HG03280 (cell line): Measurements from ENCODE around the gene CDH4.

Experiments
- ATAC-seq: cut with Tn5 transposase; IDR thresholded peaks from one replicate; pipeline ENCODE4 v1.9.1; 2021; ENCODE audit warnings: mild to moderate bottlenecking, moderate library complexity; ENCODE audit not compliant: unreplicated experiment

CDH4 gene

GRCh38 chr20:61640131-61640870, 388.2 kb downstream of the CDH4 start:
- no peak for ATAC-seq

- no peak for ATAC-seq
These were observed 388.8 kb downstream of the CDH4 start for GRCh38 chr20:61640871-61641245.

GRCh38 chr20:61643656-61644377, 391.8 kb downstream of the CDH4 start:
- no peak for ATAC-seq

DNA sequence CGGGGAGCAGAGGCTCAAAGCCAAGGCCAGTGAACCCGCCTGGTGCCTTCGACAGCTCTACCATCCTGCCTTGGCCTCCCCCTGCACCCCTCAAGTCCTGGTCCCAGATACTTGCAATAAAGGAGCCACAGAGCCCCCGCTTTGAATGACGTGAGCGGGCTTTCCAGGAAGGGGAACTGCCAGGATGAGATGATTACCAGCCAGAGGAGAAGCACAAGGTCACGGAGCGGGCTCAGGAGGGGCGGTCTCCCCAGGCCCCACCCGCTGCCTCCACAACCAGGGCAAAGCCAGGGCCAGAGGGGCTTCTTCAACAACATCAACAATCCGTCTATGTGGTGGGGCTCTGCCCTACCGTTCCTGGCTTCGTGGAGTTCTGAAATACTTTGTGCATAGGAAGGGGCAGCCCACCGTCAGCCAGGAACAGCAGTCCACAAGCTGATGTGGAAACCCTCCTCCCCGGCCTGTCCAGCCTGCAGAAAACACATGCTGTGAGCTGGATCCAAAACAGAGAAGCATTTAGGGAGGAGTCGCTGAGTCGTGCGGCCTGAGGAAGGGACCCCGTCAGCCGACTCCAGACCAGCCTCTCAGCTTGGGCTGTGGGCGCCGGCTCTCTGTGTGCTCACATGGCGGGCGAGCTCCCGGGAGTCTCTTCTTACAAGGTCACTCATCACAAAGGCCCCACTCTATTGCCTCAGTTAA, 392.5 kb downstream of the CDH4 start:
- ATAC-seq = no peak

DNA sequence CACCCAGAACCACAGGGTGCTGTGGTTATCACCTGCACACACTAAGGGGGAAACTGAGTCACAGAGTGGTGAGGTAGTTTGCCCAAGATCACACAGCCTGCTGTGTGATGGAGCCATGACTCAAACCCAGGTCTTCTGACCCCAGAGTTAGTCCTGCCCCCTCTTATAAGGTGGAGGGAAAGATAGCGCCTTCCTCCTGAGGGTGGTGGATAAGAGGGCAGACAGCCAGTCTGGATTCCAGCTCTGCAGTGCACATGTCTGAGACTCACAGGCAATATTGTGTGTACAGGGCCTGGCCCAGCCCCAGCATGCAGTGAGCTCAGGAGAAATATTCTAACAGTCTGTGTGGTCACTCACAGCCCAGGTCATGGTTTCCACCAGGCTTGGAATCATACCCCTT, 393.7 kb downstream of the CDH4 start:
- no peak for ATAC-seq

- no peak for ATAC-seq
These were observed 394.4 kb downstream of the CDH4 start for GRCh38 chr20:61646453-61646852.

DNA sequence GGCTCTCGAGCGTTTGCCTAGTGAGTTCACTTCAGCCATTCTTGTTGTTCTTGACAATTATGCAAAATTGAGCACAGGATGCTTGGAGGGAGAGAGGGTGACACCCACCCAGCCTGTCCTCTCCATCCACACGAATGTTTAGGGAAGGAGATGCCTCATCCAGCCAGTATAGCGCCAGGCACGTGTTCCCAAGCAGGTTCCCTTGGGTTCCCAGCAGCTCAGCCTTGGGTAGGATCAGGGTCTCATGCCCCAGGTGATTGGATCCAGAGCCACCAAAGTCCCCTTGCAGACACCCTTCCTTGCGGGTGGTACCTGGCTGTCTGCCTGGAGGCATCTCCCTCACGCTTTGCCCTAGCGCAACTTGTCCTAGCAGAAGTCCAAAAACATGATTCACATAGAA, 394.9 kb downstream of the CDH4 start:
- ATAC-seq = no peak

GRCh38 chr20:61647702-61648101, 395.6 kb downstream of the CDH4 start:
- no peak for ATAC-seq

DNA sequence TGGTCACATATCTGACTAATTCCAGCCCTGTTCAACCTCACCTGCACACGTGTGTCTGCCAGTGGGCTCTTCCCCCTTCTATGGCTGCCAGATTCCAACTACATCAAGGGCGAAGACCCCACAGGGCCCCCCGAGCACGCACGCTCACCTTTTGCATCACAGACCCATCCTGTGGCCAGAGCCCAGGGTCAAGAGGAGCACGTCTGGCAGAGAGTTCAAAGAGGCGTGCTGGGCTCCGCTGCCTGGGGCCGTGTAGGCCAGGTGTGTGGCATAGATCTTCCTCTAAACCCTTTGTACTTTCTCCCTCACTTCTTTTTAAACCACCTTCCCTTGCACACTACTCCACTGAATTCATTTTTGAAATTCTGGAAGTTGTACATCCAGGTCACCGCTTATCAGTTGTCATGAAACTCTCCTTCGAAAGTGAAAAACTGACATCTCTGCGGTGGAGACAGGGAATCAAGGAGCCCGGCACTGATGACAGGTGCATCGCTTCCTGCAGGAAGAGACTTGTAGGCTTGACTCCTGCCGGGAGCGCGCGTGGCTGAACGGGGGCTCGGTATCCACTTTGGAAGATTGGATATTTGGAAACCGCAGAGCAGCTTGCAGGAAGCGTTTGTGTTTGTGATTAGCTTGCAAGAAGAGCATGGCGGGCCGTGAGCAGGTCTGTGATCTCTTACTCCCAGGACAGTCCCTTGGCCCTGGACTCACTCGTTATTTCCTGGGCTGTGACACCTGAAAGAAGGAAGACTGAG, 397.2 kb downstream of the CDH4 start:
- ATAC-seq = no peak

GRCh38 chr20:61649860-61650162, 397.8 kb downstream of the CDH4 start:
- ATAC-seq = no peak

GRCh38 chr20:61650912-61651733, 399.1 kb downstream of the CDH4 start:
- no peak for ATAC-seq

- ATAC-seq = no peak
These were observed 400.1 kb downstream of the CDH4 start for GRCh38 chr20:61652146-61652545.

DNA sequence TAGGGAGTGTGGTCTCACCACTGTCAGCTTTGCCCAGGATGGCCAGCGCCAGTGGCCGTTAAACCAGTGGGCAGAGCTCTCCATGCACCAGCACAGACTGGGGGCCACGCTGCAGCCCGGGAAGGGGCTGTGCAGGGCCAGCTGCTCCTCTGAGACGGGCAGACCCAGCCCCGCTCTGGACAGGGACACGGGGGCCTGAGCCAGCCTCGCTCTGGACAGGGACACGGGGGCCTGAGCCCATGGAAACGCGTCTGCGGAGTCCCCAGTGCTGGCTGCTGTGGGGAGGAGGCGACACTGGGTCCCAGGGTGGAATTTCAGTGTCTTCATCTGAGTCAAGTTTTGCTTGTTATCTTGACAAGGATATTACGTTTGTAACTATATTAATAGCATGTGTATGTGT, 402.7 kb downstream of the CDH4 start:
- ATAC-seq = no peak

DNA sequence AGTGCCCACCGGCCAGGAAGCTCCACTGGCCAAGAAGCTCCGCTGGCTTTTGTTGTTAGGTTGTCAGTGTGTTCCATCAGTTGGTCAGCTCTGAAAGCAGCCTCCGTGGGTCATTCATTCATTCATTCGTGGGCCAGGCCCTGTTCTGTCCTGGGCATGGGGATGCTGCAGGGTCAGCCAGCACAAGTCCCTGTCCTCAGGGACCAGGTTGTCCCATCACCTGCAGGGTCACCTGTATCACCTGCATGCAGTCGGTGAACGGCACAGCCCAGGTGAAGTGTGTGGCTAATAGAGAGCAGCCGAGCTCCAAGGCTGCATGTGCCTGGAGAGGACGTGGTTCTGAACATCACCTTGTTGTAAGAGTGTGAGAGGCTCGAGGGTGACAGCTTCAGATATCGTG, 403.5 kb downstream of the CDH4 start:
- no peak for ATAC-seq

- ATAC-seq = no peak
These were observed 404.1 kb downstream of the CDH4 start for GRCh38 chr20:61656198-61656597.

DNA sequence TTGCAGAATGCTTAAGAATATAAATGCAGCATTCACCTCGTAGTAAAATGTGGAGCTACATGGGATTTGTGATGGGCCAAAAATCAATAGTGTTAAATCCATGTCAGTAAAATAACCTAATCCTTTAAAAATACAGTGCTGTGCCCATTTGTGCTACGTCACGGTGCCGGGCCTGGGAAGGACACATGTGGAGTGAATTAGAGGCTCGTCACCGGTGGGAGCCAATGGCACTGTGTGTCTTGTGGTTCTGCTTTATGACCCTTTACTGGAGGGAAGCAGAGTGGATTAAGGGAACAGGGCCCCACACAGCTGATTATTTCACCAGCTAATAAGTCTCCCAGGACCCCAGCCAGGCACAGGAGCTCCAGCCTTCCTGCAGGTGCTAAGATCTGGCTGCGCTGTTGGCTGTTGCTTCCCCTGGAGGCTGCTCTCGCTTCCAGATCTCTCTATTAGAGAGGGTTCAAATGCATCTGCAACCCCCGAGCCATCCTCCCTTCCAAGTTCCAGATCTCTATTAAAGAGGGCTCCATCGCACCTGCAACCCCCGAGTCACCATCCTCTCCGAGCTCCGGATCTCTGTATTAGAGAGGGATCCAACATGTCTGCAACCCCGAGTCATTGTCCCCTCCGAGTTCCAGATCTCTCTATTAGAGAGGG, 405.8 kb downstream of the CDH4 start:
- ATAC-seq = no peak

- no peak for ATAC-seq
These were observed 406.5 kb downstream of the CDH4 start for GRCh38 chr20:61658563-61658962.

DNA sequence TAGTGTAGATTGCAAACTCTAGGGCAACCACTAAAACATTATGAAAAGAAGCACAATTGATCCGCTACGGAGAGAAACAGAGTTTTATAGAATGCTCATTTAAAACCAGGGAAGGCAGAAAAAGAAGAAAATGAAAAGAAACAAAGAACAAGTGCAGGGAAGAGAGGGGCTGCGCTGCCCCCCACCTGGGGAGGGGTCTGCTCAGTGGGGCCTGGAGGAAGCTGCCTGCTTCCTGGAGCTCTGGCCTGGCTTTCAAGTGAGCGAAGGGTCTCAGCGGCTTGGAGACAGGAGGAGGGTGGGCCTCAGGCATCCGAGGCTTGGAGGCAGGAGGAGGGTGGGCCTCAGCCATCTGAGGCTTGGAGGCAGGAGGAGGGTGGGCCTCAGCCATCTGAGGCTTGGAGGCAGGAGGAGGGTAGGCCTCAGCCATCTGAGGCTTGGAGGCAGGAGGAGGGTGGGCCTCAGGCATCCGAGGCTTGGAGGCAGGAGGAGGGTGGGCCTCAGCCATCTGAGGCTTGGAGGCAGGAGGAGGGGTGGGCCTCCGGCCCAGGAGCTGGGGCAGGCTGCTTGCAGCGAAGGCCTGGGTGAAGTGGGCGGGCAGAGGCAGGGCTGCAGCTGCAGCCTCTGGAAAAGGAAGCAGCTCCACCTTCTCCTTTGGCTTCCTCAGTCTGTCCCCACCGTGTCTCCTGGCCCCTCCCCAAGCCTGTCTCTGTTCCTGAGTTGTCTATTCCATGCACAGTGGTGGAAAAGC, 407.4 kb downstream of the CDH4 start:
- no peak for ATAC-seq

DNA sequence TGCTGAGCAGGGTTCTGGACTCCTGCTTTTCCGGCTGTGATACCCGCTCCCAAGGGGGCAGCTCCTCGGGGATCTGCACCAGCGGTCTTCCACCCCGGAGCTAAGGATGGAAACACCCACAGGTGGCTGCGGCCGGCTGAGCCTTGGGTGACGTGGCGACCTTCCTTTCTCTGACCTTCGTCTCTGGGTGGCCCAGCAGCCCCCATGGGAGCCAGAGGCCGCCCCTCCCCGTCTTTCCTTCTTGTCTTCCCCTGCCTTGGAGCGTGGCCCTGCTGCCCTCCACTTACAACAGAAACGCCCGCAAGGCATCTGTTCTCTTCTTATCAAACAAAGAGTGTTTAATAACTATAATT, 407.9 kb downstream of the CDH4 start:
- ATAC-seq = no peak

- ATAC-seq = no peak
These were observed 408.5 kb downstream of the CDH4 start for GRCh38 chr20:61660559-61660958.
